ENCODE measurements around the gene RNF19B.

DNA sequence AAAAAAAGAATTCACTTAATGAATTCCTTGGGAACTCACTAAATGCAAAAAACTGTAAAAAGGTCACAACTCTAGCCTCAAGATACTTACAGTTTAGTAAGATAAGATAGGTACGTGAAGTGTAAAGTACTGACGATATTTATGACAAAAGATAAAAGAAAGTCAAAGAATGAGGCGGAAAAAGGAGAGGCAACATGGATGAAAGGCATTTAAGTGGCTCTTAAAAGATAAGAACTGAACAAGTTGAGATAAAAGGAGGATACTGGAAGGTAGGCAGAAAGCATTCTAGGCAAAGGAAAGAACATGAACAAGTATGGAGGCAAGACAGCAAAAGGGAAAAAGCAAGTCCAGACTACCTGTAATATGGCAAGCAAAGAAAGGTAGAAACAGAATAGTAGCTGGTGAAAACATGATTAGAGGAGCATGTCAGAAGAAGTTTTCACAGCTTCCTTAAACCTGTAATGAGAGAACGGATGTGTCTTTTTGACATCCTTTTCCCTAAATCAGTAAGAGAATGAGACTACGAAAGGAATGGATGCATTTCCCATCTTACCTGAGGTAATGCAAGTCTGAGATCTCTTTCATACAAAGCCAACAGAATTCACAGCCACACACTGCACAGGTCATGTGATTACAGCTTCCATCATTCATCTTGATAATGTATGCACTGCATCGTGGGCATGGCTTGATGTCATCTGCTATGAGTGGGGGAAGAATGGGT lies 16.8 kb downstream of the RNF19B start:
- TF ChIP-seq, protein P1, sequence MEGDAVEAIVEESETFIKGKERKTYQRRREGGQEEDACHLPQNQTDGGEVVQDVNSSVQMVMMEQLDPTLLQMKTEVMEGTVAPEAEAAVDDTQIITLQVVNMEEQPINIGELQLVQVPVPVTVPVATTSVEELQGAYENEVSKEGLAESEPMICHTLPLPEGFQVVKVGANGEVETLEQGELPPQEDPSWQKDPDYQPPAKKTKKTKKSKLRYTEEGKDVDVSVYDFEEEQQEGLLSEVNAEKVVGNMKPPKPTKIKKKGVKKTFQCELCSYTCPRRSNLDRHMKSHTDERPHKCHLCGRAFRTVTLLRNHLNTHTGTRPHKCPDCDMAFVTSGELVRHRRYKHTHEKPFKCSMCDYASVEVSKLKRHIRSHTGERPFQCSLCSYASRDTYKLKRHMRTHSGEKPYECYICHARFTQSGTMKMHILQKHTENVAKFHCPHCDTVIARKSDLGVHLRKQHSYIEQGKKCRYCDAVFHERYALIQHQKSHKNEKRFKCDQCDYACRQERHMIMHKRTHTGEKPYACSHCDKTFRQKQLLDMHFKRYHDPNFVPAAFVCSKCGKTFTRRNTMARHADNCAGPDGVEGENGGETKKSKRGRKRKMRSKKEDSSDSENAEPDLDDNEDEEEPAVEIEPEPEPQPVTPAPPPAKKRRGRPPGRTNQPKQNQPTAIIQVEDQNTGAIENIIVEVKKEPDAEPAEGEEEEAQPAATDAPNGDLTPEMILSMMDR (IDR thresholded peaks at IDR 0.05; ENCODE audit: insufficient read depth, low read length) = no peak
- TF ChIP-seq POLR2AphosphoS5 (IDR thresholded peaks at IDR 0.05; ENCODE audit: low read depth) = no peak

All from HL-60 (cell line).